Measurements from ENCODE around the gene CENPF. TPM values are rescaled to one million over a fixed set of nuclear protein-coding genes. Genes with fewer than 3 reads are reported as not detected.

The CENPF gene
- total RNA-seq, 4 donors from 2014 or later = 2.5 to 7.0 (median 3.0) TPM

DNA sequence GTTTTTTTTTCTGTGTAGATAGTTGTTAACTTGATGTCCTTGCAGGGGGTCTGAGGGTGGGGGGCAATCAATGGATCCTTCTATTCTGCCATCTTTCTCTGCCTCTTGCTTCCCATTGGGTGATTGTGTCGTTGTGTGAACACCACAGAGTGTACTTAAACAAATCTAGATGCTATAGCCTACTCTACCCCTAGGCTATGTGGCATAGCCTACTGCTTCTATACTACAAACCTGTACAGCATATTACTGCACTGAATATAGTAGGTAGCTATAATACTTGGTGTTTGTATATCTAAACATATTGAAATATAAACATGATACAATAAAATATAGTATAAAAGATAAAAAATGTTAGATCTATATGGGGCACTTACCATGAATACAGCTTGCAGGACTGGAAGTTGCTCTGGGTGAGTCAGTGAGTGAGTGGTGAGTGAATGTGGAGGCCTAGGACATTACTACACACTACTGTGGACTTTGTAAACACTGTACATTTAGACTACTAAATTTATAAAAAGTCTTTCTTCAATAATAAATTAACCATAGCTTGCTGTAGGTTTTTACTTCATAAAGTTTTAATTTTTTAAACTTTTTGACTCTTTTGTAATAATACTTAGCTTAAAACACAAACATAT, 105.4 kb downstream of the CENPF start:
- intact Hi-C loops (cut with DNase I; ENCODE audit: low total_unique reads) = no loop called here
- no peak for DNase-seq (ENCODE audit: low spot score in 2 of 2)
- no peak overlapping the region for H3K4me3 ChIP-seq (ENCODE audit: low read depth, poor library complexity, severe bottlenecking)
- TF ChIP-seq, protein P1, sequence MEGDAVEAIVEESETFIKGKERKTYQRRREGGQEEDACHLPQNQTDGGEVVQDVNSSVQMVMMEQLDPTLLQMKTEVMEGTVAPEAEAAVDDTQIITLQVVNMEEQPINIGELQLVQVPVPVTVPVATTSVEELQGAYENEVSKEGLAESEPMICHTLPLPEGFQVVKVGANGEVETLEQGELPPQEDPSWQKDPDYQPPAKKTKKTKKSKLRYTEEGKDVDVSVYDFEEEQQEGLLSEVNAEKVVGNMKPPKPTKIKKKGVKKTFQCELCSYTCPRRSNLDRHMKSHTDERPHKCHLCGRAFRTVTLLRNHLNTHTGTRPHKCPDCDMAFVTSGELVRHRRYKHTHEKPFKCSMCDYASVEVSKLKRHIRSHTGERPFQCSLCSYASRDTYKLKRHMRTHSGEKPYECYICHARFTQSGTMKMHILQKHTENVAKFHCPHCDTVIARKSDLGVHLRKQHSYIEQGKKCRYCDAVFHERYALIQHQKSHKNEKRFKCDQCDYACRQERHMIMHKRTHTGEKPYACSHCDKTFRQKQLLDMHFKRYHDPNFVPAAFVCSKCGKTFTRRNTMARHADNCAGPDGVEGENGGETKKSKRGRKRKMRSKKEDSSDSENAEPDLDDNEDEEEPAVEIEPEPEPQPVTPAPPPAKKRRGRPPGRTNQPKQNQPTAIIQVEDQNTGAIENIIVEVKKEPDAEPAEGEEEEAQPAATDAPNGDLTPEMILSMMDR (IDR thresholded peaks at IDR 0.05) = no peak
- TF ChIP-seq POLR2A (IDR thresholded peaks at IDR 0.05) = no peak
- WGBS, 2 donors = 48 to 54% methylated on average over 1 of the region's 1 CpG

DNA sequence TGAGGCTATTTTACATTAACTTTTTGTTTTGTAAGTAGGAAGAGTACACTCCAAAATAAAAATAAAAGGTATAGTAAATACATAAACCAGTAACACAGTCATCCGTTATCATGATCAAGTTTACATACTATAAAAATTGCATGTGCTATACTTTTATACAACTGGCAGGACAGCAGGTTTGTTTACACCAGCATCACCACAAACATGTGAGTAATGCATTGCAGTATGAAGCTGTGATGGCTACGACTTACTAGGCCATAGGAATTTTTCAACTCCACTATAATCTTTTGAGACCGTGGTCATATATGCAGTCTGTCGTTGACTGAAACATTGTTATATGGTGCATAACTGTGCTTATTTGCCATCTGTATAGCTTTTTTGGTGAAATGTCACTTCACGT, 106.2 kb downstream of the CENPF start:
- intact Hi-C loops (cut with DNase I; ENCODE audit: low total_unique reads) = no loop called here
- TF ChIP-seq POLR2A (IDR thresholded peaks at IDR 0.05) = no peak
- TF ChIP-seq, protein P1 (IDR thresholded peaks at IDR 0.05) = no peak
- no peak for DNase-seq (ENCODE audit: low spot score in 2 of 2)
- WGBS, 2 donors = 89 to 92% methylated on average over 5 of the region's 5 CpGs
- H3K4me3 ChIP-seq (ENCODE audit: low read depth, poor library complexity, severe bottlenecking) = no peak overlapping the region

DNA sequence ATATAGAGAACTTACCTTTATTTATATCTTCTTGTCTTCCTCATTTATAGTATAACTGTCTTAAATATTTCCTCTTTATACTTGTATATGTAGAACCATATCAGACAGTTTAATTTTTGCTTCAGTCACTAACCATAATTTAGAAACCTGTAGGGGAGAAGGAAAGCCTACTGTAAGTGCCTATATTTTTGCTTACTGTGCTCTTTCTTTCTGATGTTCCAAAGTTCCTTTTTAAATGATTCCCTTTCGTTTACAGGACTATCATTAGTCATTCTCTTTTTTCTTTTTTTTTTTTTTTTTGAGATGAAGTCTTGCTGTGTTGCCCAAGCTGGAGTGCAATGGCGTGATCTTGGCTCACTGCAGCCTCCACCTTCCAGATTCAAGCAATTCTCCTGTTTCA, 109.7 kb downstream of the CENPF start:
- WGBS, 2 donors = 65 to 83% methylated on average over 2 of the region's 2 CpGs
- DNase-seq (ENCODE audit: low spot score in 2 of 2) = no peak
- intact Hi-C loops (cut with DNase I; ENCODE audit: low total_unique reads) = no loop called here
- no peak overlapping the region for H3K4me3 ChIP-seq (ENCODE audit: low read depth, poor library complexity, severe bottlenecking)
- no peak for TF ChIP-seq POLR2A (IDR thresholded peaks at IDR 0.05)
- TF ChIP-seq, protein P1 (IDR thresholded peaks at IDR 0.05) = no peak

Other genes starting within 250 kb of the CENPF start
- gene PTPN14, start 51.6 kb upstream of the CENPF start, total RNA-seq = 100 to 1,000 TPM in 1 of 4 donors, 10 to 100 TPM in 3; 59.4 to 118 (median 66.1) TPM